ENCODE data around the gene TMEM87A. TPM values are rescaled to one million over a fixed set of nuclear protein-coding genes. Genes with fewer than 3 reads are reported as not detected.

Gene TMEM87A
- total RNA-seq, 1 donor from 2014 or later: 21.0 TPM

- intact Hi-C loops (cut with DNase I): no loop called here
- no peak for DNase-seq (ENCODE audit: low spot score)
Measured at GRCh38 chr15:42175671-42176070, 97.6 kb downstream of the TMEM87A start.

GRCh38 chr15:42172475-42172874, 100.8 kb downstream of the TMEM87A start:
- intact Hi-C loops (cut with DNase I): no loop called here
- no peak for DNase-seq (ENCODE audit: low spot score)

GRCh38 chr15:42171795-42172194, 101.4 kb downstream of the TMEM87A start:
- DNase-seq (ENCODE audit: low spot score): no peak
- intact Hi-C loops (cut with DNase I): no loop called here

- intact Hi-C loops (cut with DNase I): no loop called here
- DNase-seq (ENCODE audit: low spot score): no peak
Measured at GRCh38 chr15:42171122-42171521, 102.1 kb downstream of the TMEM87A start.

GRCh38 chr15:42166225-42166940, 106.8 kb downstream of the TMEM87A start:
- DNase-seq (ENCODE audit: low spot score): peak; percentile 27
- intact Hi-C loops (cut with DNase I): no loop called here

GRCh38 chr15:42165106-42165505, 108.1 kb downstream of the TMEM87A start:
- DNase-seq (ENCODE audit: low spot score): no peak
- intact Hi-C loops (cut with DNase I): no loop called here

GRCh38 chr15:42163947-42164550, 109.2 kb downstream of the TMEM87A start:
- intact Hi-C loops (cut with DNase I): no loop called here
- peak; percentile 36 for DNase-seq (ENCODE audit: low spot score)

- peak; percentile 17 for DNase-seq (ENCODE audit: low spot score)
- intact Hi-C loops (cut with DNase I): no loop called here
Measured at GRCh38 chr15:42163291-42163690, 109.9 kb downstream of the TMEM87A start.

Small RNA genes lying within 50 kb of the gene (microRNA-seq; reads per million reads assigned to microRNA genes)
- 21.8 reads per million, percentile 37 among the genes with 10 or more reads in this experiment for gene MIR627

Other genes starting within 250 kb of the TMEM87A start
- not detected for gene PLA2G4D, start 178.9 kb downstream of the TMEM87A start, total RNA-seq
- gene PLA2G4F, start 116.8 kb downstream of the TMEM87A start, total RNA-seq: 0.48 TPM
- 49.3 TPM for gene VPS39, start 65.1 kb downstream of the TMEM87A start, total RNA-seq
- 20.3 TPM for gene GANC, start 232 bp downstream of the TMEM87A start, total RNA-seq
- gene CAPN3, start 86.1 kb upstream of the TMEM87A start, total RNA-seq: 14.8 TPM
- gene ZNF106, start 217.7 kb upstream of the TMEM87A start, total RNA-seq: 691 TPM
- 48.2 TPM for gene SNAP23, start 222.2 kb upstream of the TMEM87A start, total RNA-seq